H1 (cell line): ENCODE results near the gene ALDH4A1. TPM values are rescaled to one million over a fixed set of nuclear protein-coding genes. Genes with fewer than 3 reads are reported as not detected.
"Not testable (repeated sequence)": the region's sequence is repeated elsewhere in the genome, so short reads cannot be mapped to it uniquely, and the experiment has no call there.

ENCODE experiments used
- CTCF ChIA-PET: fragments of 300-600 bp; sonication (Branson Sonifier 250); formaldehyde crosslinking; loops from one replicate; lab custom pipeline; 2021; ENCODE audit not compliant: partially characterized antibody; lab: Charles Lee
- POLR2A ChIA-PET: fragments of 300-600 bp; sonication (Branson Sonifier 250); formaldehyde crosslinking; loops from one replicate; lab custom pipeline; 2021; ENCODE audit warnings: inconsistent platforms; ENCODE audit not compliant: partially characterized antibody; lab: Charles Lee
- DNase-seq, 2 experiments: peaks; one replicate each; pipeline versions ENCODE4 v3.0.0 to v3.0.0-alpha.2; 2010 to 2022; ENCODE audit warnings: low spot score in 2 of 2, low read depth in 1 of 2, mixed read lengths in 1 of 2
- FAIRE-seq: peaks from 2 replicates; lab custom pipeline; 2011; peaks lifted over from hg19 to GRCh38; lab: Jason Lieb, UNC
- H2AFZ ChIP-seq: 2 replicates; pipeline ENCODE4 v1.8.1; 2012; ENCODE audit warnings: low read length, inconsistent platforms
- H2AK5ac ChIP-seq: 2 replicates; pipeline ENCODE4 v1.6.1; 2013; ENCODE audit warnings: low read depth, low read length
- H2BK120ac ChIP-seq: replicated peaks from 2 replicates; pipeline ENCODE3; 2013; ENCODE audit warnings: low read depth, low read length, inconsistent platforms
- H2BK12ac ChIP-seq: 2 replicates; pipeline ENCODE4 v1.6.1; 2013; ENCODE audit warnings: low read depth, low read length
- H2BK15ac ChIP-seq: 2 replicates; pipeline ENCODE4 v1.6.1; 2013; ENCODE audit warnings: low read length
- H2BK20ac ChIP-seq: 2 replicates; pipeline ENCODE4 v1.6.1; 2013; ENCODE audit warnings: low read length
- H2BK5ac ChIP-seq: 2 replicates; pipeline ENCODE4 v1.6.1; 2013; ENCODE audit warnings: low read depth, low read length
- H3K14ac ChIP-seq: 2 replicates; pipeline ENCODE4 v1.6.1; 2013; ENCODE audit warnings: inconsistent platforms; ENCODE audit not compliant: insufficient read length
- H3K18ac ChIP-seq: 2 replicates; pipeline ENCODE4 v1.6.1; 2013; ENCODE audit warnings: low read length; ENCODE audit errors: extremely low read depth
- H3K23ac ChIP-seq: 2 replicates; pipeline ENCODE4 v1.6.1; 2013; ENCODE audit warnings: inconsistent platforms; ENCODE audit not compliant: insufficient read length
- H3K23me2 ChIP-seq: 2 replicates; pipeline ENCODE4 v1.6.1; 2013; ENCODE audit warnings: low read depth, low read length
- H3K27ac ChIP-seq: 2 replicates; pipeline ENCODE4 v1.6.1; 2011; ENCODE audit warnings: low read depth, low read length, inconsistent platforms
- H3K27me3 ChIP-seq, 4 experiments: replicated peaks in 1 of 4; 1 replicate in 1 of 4; 2 replicates in 3 of 4; pipeline versions ENCODE4 v1.6.1 to v1.8.1; 2011 to 2013; ENCODE audit warnings: low read length in 3 of 4, mild to moderate bottlenecking in 3 of 4, inconsistent platforms in 2 of 4, mixed read lengths in 2 of 4, moderate library complexity in 1 of 4; ENCODE audit not compliant: control insufficient read depth in 3 of 4, insufficient read depth in 3 of 4; ENCODE audit errors: extremely low read depth in 1 of 4
- H3K36me3 ChIP-seq, 4 experiments: 2 replicates each; pipeline versions ENCODE4 v1.6.1 to v1.8.1; 2011 to 2013; ENCODE audit warnings: mild to moderate bottlenecking in 4 of 4, low read length in 3 of 4, moderate library complexity in 2 of 4, control low read depth in 1 of 4, inconsistent platforms in 1 of 4; ENCODE audit not compliant: insufficient read depth in 4 of 4, control insufficient read depth in 2 of 4
- H3K4ac ChIP-seq: replicated peaks from 2 replicates; pipeline ENCODE3; 2013; ENCODE audit warnings: low read length, low read depth, mixed read lengths, inconsistent platforms; ENCODE audit not compliant: insufficient read length
- H3K4me1 ChIP-seq, 4 experiments: replicated peaks in 1 of 4; 1 replicate in 1 of 4; 2 replicates in 3 of 4; pipeline versions ENCODE4 v1.6.1 to v1.8.1; 2011 to 2013; ENCODE audit warnings: low read length in 3 of 4, inconsistent platforms in 2 of 4, mixed read lengths in 1 of 4; ENCODE audit not compliant: insufficient read depth in 4 of 4, control insufficient read depth in 3 of 4
- H3K4me2 ChIP-seq, 2 experiments: 2 replicates each; pipeline versions ENCODE4 v1.6.1 to v1.8.1; 2011 to 2013; ENCODE audit warnings: low read depth in 2 of 2, low read length in 2 of 2, control low read depth in 1 of 2, inconsistent platforms in 1 of 2, mild to moderate bottlenecking in 1 of 2; ENCODE audit not compliant: insufficient read depth in 1 of 2
- H3K4me3 ChIP-seq, 4 experiments: fragments of 200-600, 300-600 bp in 1 of 4; sonication (generic), shearing (Covaris generic), sonication (Bioruptor Twin) in 1 of 4; 2 replicates each; pipeline versions ENCODE4 v1.5.1 to v1.8.1; 2011 to 2016; ENCODE audit warnings: low read length in 4 of 4, low read depth in 3 of 4, control low read depth in 2 of 4, inconsistent platforms in 2 of 4, mild to moderate bottlenecking in 2 of 4, mixed read lengths in 1 of 4, moderate library complexity in 1 of 4; ENCODE audit not compliant: insufficient read depth in 2 of 4; ENCODE audit errors: extremely low read depth in 1 of 4
- H3K56ac ChIP-seq: replicated peaks from 2 replicates; pipeline ENCODE3; 2013; ENCODE audit warnings: low read depth, mild to moderate bottlenecking, mixed read lengths, low read length, inconsistent platforms; ENCODE audit not compliant: insufficient read length
- H3K79me1 ChIP-seq: 2 replicates; pipeline ENCODE4 v1.6.1; 2013; ENCODE audit warnings: low read depth, low read length, control low read depth
- H3K79me2 ChIP-seq, 2 experiments: 2 replicates each; pipeline versions ENCODE4 v1.6.1 to v1.8.1; 2012 to 2013; ENCODE audit warnings: low read length in 2 of 2, mild to moderate bottlenecking in 2 of 2, inconsistent platforms in 1 of 2; ENCODE audit not compliant: insufficient read depth in 2 of 2, control insufficient read depth in 1 of 2
- H3K9ac ChIP-seq, 4 experiments: replicated peaks in 1 of 4; 1 replicate in 1 of 4; 2 replicates in 3 of 4; pipeline versions ENCODE4 v1.6.1 to v1.8.1; 2011 to 2013; ENCODE audit warnings: low read depth in 3 of 4, low read length in 3 of 4, control low read depth in 2 of 4, mild to moderate bottlenecking in 2 of 4, moderate library complexity in 2 of 4, inconsistent platforms in 1 of 4; ENCODE audit errors: extremely low read depth in 1 of 4
- H3K9me3 ChIP-seq, 2 experiments: 2 replicates each; pipeline versions ENCODE4 v1.6.1 to v1.8.1; 2012 to 2013; ENCODE audit warnings: mild to moderate bottlenecking in 2 of 2, moderate library complexity in 2 of 2, control low read depth in 1 of 2, inconsistent platforms in 1 of 2, low read depth in 1 of 2, low read length in 1 of 2, mixed read lengths in 1 of 2; ENCODE audit not compliant: insufficient read depth in 2 of 2
- H4K20me1 ChIP-seq, 2 experiments: replicated peaks in 1 of 2; 2 replicates each; pipeline versions ENCODE3 to v1.8.1; 2011 to 2013; ENCODE audit warnings: inconsistent platforms in 2 of 2, low read length in 2 of 2, mild to moderate bottlenecking in 1 of 2; ENCODE audit not compliant: insufficient read depth in 2 of 2, control insufficient read depth in 1 of 2
- H4K5ac ChIP-seq: 2 replicates; pipeline ENCODE4 v1.6.1; 2013; ENCODE audit warnings: low read length, low read depth, mixed read lengths, inconsistent platforms; ENCODE audit not compliant: insufficient read length
- H4K8ac ChIP-seq: 2 replicates; pipeline ENCODE4 v1.8.0; 2013; ENCODE audit warnings: mild to moderate bottlenecking, moderate library complexity, low read length, inconsistent platforms; ENCODE audit not compliant: insufficient read depth; ENCODE audit errors: extremely low read depth
- H4K91ac ChIP-seq: replicated peaks from 2 replicates; pipeline ENCODE3; 2013; ENCODE audit warnings: low read length, mixed read lengths, inconsistent platforms; ENCODE audit not compliant: insufficient read length
- WGBS, 2 experiments: shearing (Covaris generic) in 1 of 2; methylation state at CpG; one replicate each; pipeline versions ENCODE4 v1.1.6 to v1.1.7; 2013 to 2015; ENCODE audit warnings: low lambda C conversion rate in 2 of 2, mixed read lengths in 2 of 2, inconsistent platforms in 1 of 2, low coverage in 1 of 2, missing lambda C conversion rate in 1 of 2; ENCODE audit not compliant: insufficient replicate concordance in 2 of 2, insufficient coverage in 1 of 2, insufficient read length in 1 of 2; ENCODE audit errors: extremely low coverage in 1 of 2, missing lambda C conversion rate in 1 of 2; 5-methylcytosine and 5-hydroxymethylcytosine counted together
- polyA plus RNA-seq, 7 experiments: library from polyadenylated mRNA; depleted of rRNA in 3 of 7; stranded (reverse) in 5 of 7; unstranded in 2 of 7; fragments of >200 nt in 5 of 7; fragments of 200-250 nt in 2 of 7; gene quantifications; 1 replicate in 5 of 7; 2 replicates in 1 of 7; 4 replicates in 1 of 7; pipeline versions ENCODE4 v1.2.1 to v1.2.3, GENCODE V29; 2011 to 2013; ENCODE audit warnings: missing spikeins in 2 of 7, mixed read lengths in 2 of 7
- total RNA-seq: library from RNA; stranded (reverse); fragmentation: NEBNext Ultra II Directional; extraction: Animal tissue kit (Norgen Biotek cat#: 25700); gene quantifications from 2 replicates; pipeline ENCODE4 v1.2.1, GENCODE V29; 2021

The ALDH4A1 gene
- total and polyA plus RNA-seq, 2 of the 8 experiments (the other 6 are each of a cell fraction or from before 2014, with no cell fraction given) = 30.3 to 35.9 TPM

DNA sequence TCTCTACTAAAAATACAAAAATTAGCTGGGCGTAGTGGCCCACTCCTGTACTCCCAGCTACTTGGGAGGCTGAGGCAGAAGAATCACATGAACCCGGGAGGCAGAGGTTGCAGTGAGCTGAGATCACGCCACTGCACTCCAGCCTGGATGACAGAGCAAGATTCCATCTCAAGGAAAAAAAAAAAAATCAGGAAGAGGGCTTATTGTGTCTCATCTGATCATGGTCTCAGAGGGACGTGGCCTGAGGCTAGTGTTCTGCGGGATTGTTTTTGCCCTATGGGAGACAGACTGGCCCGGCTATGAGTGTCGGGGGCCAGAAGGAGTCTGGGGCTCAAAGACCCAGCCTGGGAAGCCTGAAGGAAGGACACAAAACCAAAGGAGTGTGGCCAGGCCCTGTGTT lies 10.5 kb downstream of the ALDH4A1 start:
- H3K14ac ChIP-seq, DNase-seq, H2BK12ac ChIP-seq, H2BK20ac ChIP-seq, H3K9ac ChIP-seq, H3K56ac ChIP-seq, H3K27ac ChIP-seq, H2AK5ac ChIP-seq, H3K4me2 ChIP-seq, H3K9me3 ChIP-seq, H2BK5ac ChIP-seq, H3K79me1 ChIP-seq, H3K36me3 ChIP-seq, FAIRE-seq, H4K5ac ChIP-seq, H3K23ac ChIP-seq, H2BK15ac ChIP-seq, H3K79me2 ChIP-seq, H3K27me3 ChIP-seq, H2BK120ac ChIP-seq, H3K4me1 ChIP-seq, H4K20me1 ChIP-seq, H3K23me2 ChIP-seq, H3K4ac ChIP-seq, H2AFZ ChIP-seq, H3K4me3 ChIP-seq, H3K18ac ChIP-seq, H4K8ac ChIP-seq: not testable (repeated sequence)
- H4K91ac ChIP-seq = peak overlapping the region; percentile 27
- WGBS, 2 experiments = 95% methylated on average over 7 of the region's 7 CpGs; no CpG with 5 or more reads in 1 of the 2 experiments
- CTCF ChIA-PET = interaction anchor here (1.2 to 14.4 kb wide), 6 partner anchors 8 to 556 kb away, joined by 3 to 131 read pairs (median 6); partner anchors contain the start of gene ALDH4A1
- POLR2A ChIA-PET = interaction anchor here (0.7 to 1.1 kb wide), 2 partner anchors 9 to 167 kb away, joined by 3 read pairs; no protein-coding TSS in a partner anchor
